HEK293T (cell line): ENCODE results near the gene CDK3.

ENCODE experiments used
- CTBP1 ChIP-seq: fragments of 450-650 bp; IDR thresholded peaks from 2 replicates; pipeline ENCODE4 v1.6.1; 2016; ENCODE audit warnings: borderline replicate concordance
- ELF4 ChIP-seq: fragments of 450-650 bp; IDR thresholded peaks from 2 replicates; pipeline ENCODE4 v1.6.1; 2017; ENCODE audit warnings: antibody characterized with exemption
- FOXK2 ChIP-seq: fragments of 450-650 bp; IDR thresholded peaks from 2 replicates; pipeline ENCODE4 v1.6.1; 2016; ENCODE audit warnings: mild to moderate bottlenecking
- HDGF ChIP-seq: fragments of 450-650 bp; IDR thresholded peaks from 2 replicates; pipeline ENCODE4 v1.6.1; 2017; ENCODE audit warnings: antibody characterized with exemption, borderline replicate concordance
- SP1 ChIP-seq: fragments of 450-650 bp; IDR thresholded peaks from 2 replicates; pipeline ENCODE4 v1.6.1; 2017
- SUZ12 ChIP-seq: fragments of 450-650 bp; IDR thresholded peaks from 2 replicates; pipeline ENCODE4 v1.6.1; 2016; ENCODE audit warnings: mild to moderate bottlenecking
- TARDBP ChIP-seq: fragments of 450-650 bp; IDR thresholded peaks from 2 replicates; pipeline ENCODE4 v1.6.1; 2016

DNA sequence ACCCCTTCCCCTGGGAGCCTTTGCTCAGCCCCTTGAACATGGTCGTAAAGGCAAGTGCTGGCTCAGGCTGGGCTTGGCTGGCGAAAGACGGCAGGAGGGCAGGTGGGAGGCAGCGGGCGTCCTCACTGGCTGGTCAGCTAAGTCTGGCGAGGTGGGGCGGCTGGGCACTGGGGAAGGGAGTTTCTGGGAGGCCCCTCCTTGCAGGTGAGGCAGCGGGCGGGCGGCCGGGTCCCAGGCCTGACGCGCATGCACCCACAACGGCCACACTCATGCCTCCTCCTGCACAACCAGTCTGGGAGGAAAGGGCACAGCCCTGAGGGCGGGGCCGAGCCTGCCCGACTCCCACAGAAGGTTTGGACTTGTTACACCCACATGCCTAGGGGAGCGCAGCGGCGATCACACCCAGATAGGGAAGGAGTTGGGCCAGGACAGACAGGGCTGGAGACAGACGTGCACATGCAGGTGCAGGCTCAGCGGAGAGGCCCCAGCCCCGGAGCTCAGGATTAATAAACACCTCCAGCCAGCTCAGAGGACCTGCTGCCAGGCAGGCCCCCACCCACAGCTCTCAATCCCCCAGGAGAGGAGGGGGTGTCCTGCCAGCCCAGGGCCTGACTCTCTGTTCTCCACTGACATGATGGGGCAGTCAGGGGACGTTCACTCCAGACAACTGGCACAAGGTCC lies 26.6 kb downstream of the CDK3 start, which contains the start of gene EVPL:
- TF ChIP-seq HDGF, result no peak
- TF ChIP-seq SP1, result no peak
- no peak for TF ChIP-seq SUZ12
- no peak for TF ChIP-seq CTBP1
- TF ChIP-seq ELF4, result no peak
- no peak for TF ChIP-seq FOXK2
- no peak for TF ChIP-seq TARDBP
